ENCODE data around the gene MED10. TPM values are rescaled to one million over a fixed set of nuclear protein-coding genes. Genes with fewer than 3 reads are reported as not detected.
A peak's percentile ranks its signal among the peaks of the same experiment; 100 is the strongest.

Gene MED10
- total and polyA plus RNA-seq, 9 of the 15 experiments (the other 6 are each of a cell fraction or from before 2014, with no cell fraction given) = 23.8 to 83.4 (median 58.8) TPM

- DNase-seq (ENCODE audit: extremely low read depth in 1 of 4, low spot score in 3 of 4) (peak in 2 of 4 experiments; percentile 22 to 28), ATAC-seq (peak; percentile 54; the same call in 2 of the 3 replicates), FAIRE-seq (no peak)
- Histone ChIP-seq H2AFZ (ENCODE audit: low read depth, low read length) (no peak overlapping the region), H4K20me1 (replicated peaks; ENCODE audit: control insufficient read depth, insufficient read depth, low read length) (no peaks in the 10 kb centered on the region; the same call in 1 of the 2 replicates), H3K4me1 (replicated peaks in 1 of 2; ENCODE audit: control insufficient read depth in 2 of 2, insufficient read depth in 2 of 2, low read length in 2 of 2) (peaks cover 10 to 34% of the 10 kb centered on the region in 2 experiments), H3K79me2 (ENCODE audit: control insufficient read depth, insufficient read depth, low read length) (no peaks in the 10 kb centered on the region), H3K4me3 (no peak overlapping the region), H3K9ac (ENCODE audit: insufficient read depth in 1 of 2, low read depth in 2 of 2, low read length in 2 of 2) (peak overlapping the region in 1 of 2 experiments; percentile 27; a peak in 1 of 4 replicates), H3K9me1 (ENCODE audit: control insufficient read depth, insufficient read depth, low read length) (no peaks in the 10 kb centered on the region), H3K9me3 (replicated peaks; ENCODE audit: control insufficient read depth, insufficient read depth, low read depth, low read length) (0 out of 2 replicates have a peak, but pooled peaks cover 2% of the 10 kb centered on the region), H3K27ac (ENCODE audit: extremely low read depth, low read depth, low read length) (peak overlapping the region; percentile 18; the same call in 1 of the 3 replicates), H3K4me2 (ENCODE audit: insufficient read depth, low read length) (peak overlapping the region; percentile 70), H3K36me3 (ENCODE audit: control insufficient read depth, insufficient read depth, low read length) (no peaks in the 10 kb centered on the region), H3K27me3 (ENCODE audit: control insufficient read depth in 2 of 2, insufficient read depth in 2 of 2, low read length in 2 of 2) (peaks cover 32 to 42% of the 10 kb centered on the region in 2 experiments)
- CTCF ChIA-PET (ENCODE audit: low intra/inter-chr PET ratio) = no interaction called here
- WGBS (ENCODE audit: insufficient coverage, low coverage, missing lambda C conversion rate) = 3% methylated on average over 5 of the region's 5 CpGs
- BruUV-seq (replicated peaks) = no TSS peak
- POLR2A ChIA-PET = interaction anchor here (0.6 kb wide), 3 partner anchors 8 to 261 kb away, joined by 3 to 4 read pairs (median 3); no protein-coding TSS in a partner anchor
- in situ Hi-C loops (cut with MboI) = no loop called here
- intact Hi-C loops (cut with micrococcal nuclease) = no loop called here
- TF ChIP-seq, protein P1, sequence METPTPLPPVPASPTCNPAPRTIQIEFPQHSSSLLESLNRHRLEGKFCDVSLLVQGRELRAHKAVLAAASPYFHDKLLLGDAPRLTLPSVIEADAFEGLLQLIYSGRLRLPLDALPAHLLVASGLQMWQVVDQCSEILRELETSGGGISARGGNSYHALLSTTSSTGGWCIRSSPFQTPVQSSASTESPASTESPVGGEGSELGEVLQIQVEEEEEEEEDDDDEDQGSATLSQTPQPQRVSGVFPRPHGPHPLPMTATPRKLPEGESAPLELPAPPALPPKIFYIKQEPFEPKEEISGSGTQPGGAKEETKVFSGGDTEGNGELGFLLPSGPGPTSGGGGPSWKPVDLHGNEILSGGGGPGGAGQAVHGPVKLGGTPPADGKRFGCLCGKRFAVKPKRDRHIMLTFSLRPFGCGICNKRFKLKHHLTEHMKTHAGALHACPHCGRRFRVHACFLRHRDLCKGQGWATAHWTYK (CRISPR knock-in tag; IDR thresholded peaks at IDR 0.05) = peak; percentile 46; the same call in 1 of the 2 replicates
- TF ChIP-seq CBX2 (IDR thresholded peaks at IDR 0.05; ENCODE audit: insufficient read depth, low read length, poor library complexity, severe bottlenecking) = no peak
- peak; percentile 82 for TF ChIP-seq ERF (CRISPR knock-in tag; IDR thresholded peaks at IDR 0.05)
- TF ChIP-seq ZNF589 (CRISPR knock-in tag; IDR thresholded peaks at IDR 0.05; ENCODE audit: low read depth) = peak; percentile 69; the same call in 1 of the 2 replicates
- TF ChIP-seq FOSL1 (tag; conservative IDR thresholded peaks at IDR 0.05) = no peak
- TF ChIP-seq CBFB (CRISPR knock-in tag; IDR thresholded peaks at IDR 0.05) = 0 out of 2 replicates have a peak, but pooled peaks have one; percentile 63
- peak; percentile 4 for TF ChIP-seq CCNT2 (IDR thresholded peaks at IDR 0.05; ENCODE audit: borderline replicate concordance, extremely low read depth, insufficient read length, low read depth, low read length)
- no peak for TF ChIP-seq TOE1 (IDR thresholded peaks at IDR 0.05; ENCODE audit: borderline replicate concordance)
- no peak for TF ChIP-seq TOE1 (CRISPR knock-in tag; IDR thresholded peaks at IDR 0.05; ENCODE audit: borderline replicate concordance, low read depth)
- 0 out of 2 replicates have a peak, but pooled peaks have one; percentile 70 for TF ChIP-seq ZNF695 (CRISPR knock-in tag; IDR thresholded peaks at IDR 0.05)
- no peak for TF ChIP-seq ELF4 (CRISPR knock-in tag; IDR thresholded peaks at IDR 0.05)
- no peak for TF ChIP-seq E2F3 (CRISPR knock-in tag; IDR thresholded peaks at IDR 0.05)
- TF ChIP-seq SOX6 (IDR thresholded peaks at IDR 0.05) = no peak
- no peak for TF ChIP-seq CTBP1 (IDR thresholded peaks at IDR 0.05; ENCODE audit: borderline replicate concordance)
- TF ChIP-seq BRD4 (IDR thresholded peaks at IDR 0.05) = no peak
- TF ChIP-seq MTA1 (IDR thresholded peaks at IDR 0.05; ENCODE audit: borderline replicate concordance) = no peak
- TF ChIP-seq, protein P2, sequence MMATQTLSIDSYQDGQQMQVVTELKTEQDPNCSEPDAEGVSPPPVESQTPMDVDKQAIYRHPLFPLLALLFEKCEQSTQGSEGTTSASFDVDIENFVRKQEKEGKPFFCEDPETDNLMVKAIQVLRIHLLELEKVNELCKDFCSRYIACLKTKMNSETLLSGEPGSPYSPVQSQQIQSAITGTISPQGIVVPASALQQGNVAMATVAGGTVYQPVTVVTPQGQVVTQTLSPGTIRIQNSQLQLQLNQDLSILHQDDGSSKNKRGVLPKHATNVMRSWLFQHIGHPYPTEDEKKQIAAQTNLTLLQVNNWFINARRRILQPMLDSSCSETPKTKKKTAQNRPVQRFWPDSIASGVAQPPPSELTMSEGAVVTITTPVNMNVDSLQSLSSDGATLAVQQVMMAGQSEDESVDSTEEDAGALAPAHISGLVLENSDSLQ (IDR thresholded peaks at IDR 0.05) = 0 out of 2 replicates have a peak, but pooled peaks have one; percentile 23
- TF ChIP-seq PREB (CRISPR knock-in tag; IDR thresholded peaks at IDR 0.05) = no peak
- no peak for TF ChIP-seq ZNF707 (CRISPR knock-in tag; conservative IDR thresholded peaks at IDR 0.05)
- TF ChIP-seq HMGN3 (IDR thresholded peaks at IDR 0.05; ENCODE audit: borderline replicate concordance, extremely low read depth, insufficient read length, low read depth, low read length) = no peak
- 0 out of 2 replicates have a peak, but pooled peaks have one; percentile 48 for TF ChIP-seq ZNF12 (CRISPR knock-in tag; IDR thresholded peaks at IDR 0.05)
These were observed 29.9 kb upstream of the MED10 start for GRCh38 chr5:6408260-6408596.

Measured in K562 (cell line).